ENCODE measurements around the gene RMRP. TPM values are rescaled to one million over a fixed set of nuclear protein-coding genes. Genes with fewer than 3 reads are reported as not detected.

The RMRP gene
- total RNA-seq, 2 donors from 2014 or later = 5,353 to 9,709 TPM

GRCh38 chr9:35669331-35670145 lies 11.7 kb upstream of the RMRP start:
- ATAC-seq (replicated peaks in 1 of 2) (no peak), DNase-seq (no peak)
- peaks cover 5% of the 10 kb centered on the region in 2 donors for H3K9me3 Mint-ChIP-seq
- H3K27me3 Mint-ChIP-seq (ENCODE audit: low read depth) = peaks cover 8% of the 10 kb centered on the region
- no peak overlapping the region for H3K4me3 Mint-ChIP-seq
- H3K36me3 Mint-ChIP-seq (ENCODE audit: insufficient read depth in 2 of 2) = no peaks in the 10 kb centered on the region
- H3K27ac Mint-ChIP-seq = no peak overlapping the region
- peaks cover 14% of the 10 kb centered on the region for H3K4me1 Mint-ChIP-seq (ENCODE audit: low read depth)

- peaks cover 30% of the 10 kb centered on the region for H3K4me1 Mint-ChIP-seq (ENCODE audit: low read depth)
- no peak for ATAC-seq (replicated peaks in 1 of 2)
These were observed 10.1 kb upstream of the RMRP start for GRCh38 chr9:35667939-35668338.

DNA sequence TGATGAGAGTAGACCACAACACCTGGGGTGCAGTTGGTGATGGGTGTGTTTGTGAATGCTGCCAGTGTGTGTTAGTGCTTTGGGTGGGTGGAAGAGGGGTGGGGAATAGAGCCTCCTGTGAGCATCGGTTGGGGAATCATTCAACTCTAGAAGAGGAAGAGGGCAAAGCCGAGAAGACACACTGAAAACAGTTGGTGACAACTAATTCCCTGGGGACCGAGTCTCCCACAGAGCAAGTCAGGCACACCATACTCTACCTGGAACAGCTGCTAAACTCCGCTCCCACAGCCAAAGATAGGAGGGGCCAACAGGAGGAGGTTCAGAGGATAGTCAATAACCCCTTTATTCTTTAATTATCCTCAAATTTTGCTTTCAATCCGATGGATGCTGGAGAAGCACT lies 8.7 kb upstream of the RMRP start:
- Mint-ChIP-seq H3K9me3 (peaks cover 5% of the 10 kb centered on the region in 2 donors), H3K27ac (no peak overlapping the region), H3K36me3 (ENCODE audit: insufficient read depth in 2 of 2) (peaks cover 0 to 6% of the 10 kb centered on the region in 2 donors), H3K27me3 (ENCODE audit: low read depth) (no peaks in the 10 kb centered on the region), H3K4me1 (ENCODE audit: low read depth) (peaks cover 44% of the 10 kb centered on the region), H3K4me3 (no peak overlapping the region)
- no peak for DNase-seq
- no peak for ATAC-seq (replicated peaks in 1 of 2)

More at GRCh38 chr9:35667939-35668338, 10.1 kb upstream of the RMRP start:
- Mint-ChIP-seq H3K9me3 (peaks cover 5% of the 10 kb centered on the region in 2 donors), H3K36me3 (ENCODE audit: insufficient read depth in 2 of 2) (no peaks in the 10 kb centered on the region), H3K4me3 (no peak overlapping the region), H3K27ac (no peak overlapping the region), H3K27me3 (ENCODE audit: low read depth) (no peaks in the 10 kb centered on the region)
- DNase-seq = no peak

DNA sequence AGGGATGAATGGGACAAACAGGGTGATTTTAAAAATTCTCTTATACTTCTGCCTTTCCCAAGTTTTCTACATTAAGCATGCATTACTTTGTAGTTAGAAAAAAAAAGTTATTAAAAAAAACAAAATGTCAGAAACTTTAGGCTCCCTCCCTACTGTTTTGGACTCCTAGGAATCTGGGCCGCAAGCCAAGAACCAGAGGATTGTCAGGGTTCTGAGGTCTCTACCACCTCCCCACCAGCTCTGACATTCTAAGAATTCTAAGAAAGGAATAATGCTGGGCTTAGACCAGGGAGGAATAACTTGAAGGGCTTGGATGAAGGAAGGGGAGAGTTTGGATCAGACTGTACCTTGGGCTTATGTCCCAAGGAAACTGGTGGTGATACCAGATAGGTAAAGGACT lies 8.2 kb upstream of the RMRP start:
- H3K4me3 Mint-ChIP-seq = peak overlapping the region; percentile 91 to 96

DNA sequence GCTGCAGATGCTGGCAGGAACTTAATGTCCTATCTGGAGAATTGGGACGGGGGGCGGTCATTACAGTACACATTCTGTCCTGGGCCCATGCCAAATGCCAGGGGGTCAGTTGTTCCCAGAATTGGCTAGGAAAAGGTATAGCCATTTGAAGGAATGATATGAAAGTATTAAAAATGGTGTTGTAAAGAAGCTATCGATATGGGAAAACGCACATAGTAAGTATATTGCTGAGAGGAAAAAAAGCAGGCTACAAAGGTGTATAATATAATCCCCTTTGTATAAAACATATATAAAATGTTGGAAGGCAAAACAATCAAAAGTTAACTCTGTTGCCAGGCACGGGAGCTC lies 7.6 kb upstream of the RMRP start:
- Mint-ChIP-seq H3K9me3 (peaks cover 5% of the 10 kb centered on the region in 2 donors), H3K4me1 (ENCODE audit: low read depth) (peaks cover 55% of the 10 kb centered on the region), H3K36me3 (ENCODE audit: insufficient read depth in 2 of 2) (peaks cover 0 to 6% of the 10 kb centered on the region in 2 donors), H3K27me3 (ENCODE audit: low read depth) (no peaks in the 10 kb centered on the region), H3K27ac (peak overlapping the region; percentile 86), H3K4me3 (peak overlapping the region; percentile 91 to 96)
- ATAC-seq (replicated peaks in 1 of 2) = no peak
- no peak for DNase-seq

More for the DNA sequence above, 8.2 kb upstream of the RMRP start:
- peaks cover 49% of the 10 kb centered on the region for H3K4me1 Mint-ChIP-seq (ENCODE audit: low read depth)
- ATAC-seq (replicated peaks in 1 of 2) = no peak
- no peak overlapping the region for H3K27ac Mint-ChIP-seq
- no peaks in the 10 kb centered on the region for H3K27me3 Mint-ChIP-seq (ENCODE audit: low read depth)
- H3K36me3 Mint-ChIP-seq (ENCODE audit: insufficient read depth in 2 of 2) = peaks cover 0 to 6% of the 10 kb centered on the region in 2 donors
- H3K9me3 Mint-ChIP-seq = peaks cover 5% of the 10 kb centered on the region in 2 donors
- no peak for DNase-seq

- ATAC-seq (replicated peaks in 1 of 2) (peak; percentile 90 to 94), DNase-seq (peak; percentile 81 to 88)
- peak within 1 kb of the TSS; percentile 91 to 96 for H3K4me3 Mint-ChIP-seq
- H3K36me3 Mint-ChIP-seq (ENCODE audit: insufficient read depth in 2 of 2) = peaks cover 2 to 6% of the 10 kb centered on the region in 2 donors
- H3K4me1 Mint-ChIP-seq (ENCODE audit: low read depth) = peaks cover 61% of the 10 kb centered on the region
- no peaks in the 10 kb centered on the region for H3K27me3 Mint-ChIP-seq (ENCODE audit: low read depth)
- H3K9me3 Mint-ChIP-seq = peaks cover 5% of the 10 kb centered on the region in 2 donors
- H3K27ac Mint-ChIP-seq = peak within 1 kb of the TSS; percentile 86
These were observed 7.0 kb upstream of the RMRP start, which contains the start of gene ARHGEF39 for GRCh38 chr9:35664531-35665470. Gene ARHGEF39, minus strand, starts transcription at chr9:35665195. Its CDS starts 26 bp downstream, at chr9:35665169.

- peak overlapping the region; percentile 33 to 52 for H3K4me3 Mint-ChIP-seq
- DNase-seq = no peak
- no peak for ATAC-seq (replicated peaks in 1 of 2)
- H3K27ac Mint-ChIP-seq = peak overlapping the region; percentile 53
- H3K27me3 Mint-ChIP-seq (ENCODE audit: low read depth) = no peaks in the 10 kb centered on the region
- peaks cover 0 to 2% of the 10 kb centered on the region in 2 donors for H3K9me3 Mint-ChIP-seq
- peaks cover 79% of the 10 kb centered on the region for H3K4me1 Mint-ChIP-seq (ENCODE audit: low read depth)
- H3K36me3 Mint-ChIP-seq (ENCODE audit: insufficient read depth in 2 of 2) = peaks cover 4 to 9% of the 10 kb centered on the region in 2 donors
These were observed 4.6 kb upstream of the RMRP start for GRCh38 chr9:35662437-35662836.

GRCh38 chr9:35661756-35662350 lies 4.0 kb upstream of the RMRP start:
- Mint-ChIP-seq H3K27me3 (ENCODE audit: low read depth) (peaks cover 4% of the 10 kb centered on the region), H3K4me3 (peak overlapping the region in 1 of 2 donors; percentile 52), H3K27ac (peak overlapping the region; percentile 53), H3K36me3 (ENCODE audit: insufficient read depth in 2 of 2) (peaks cover 4 to 9% of the 10 kb centered on the region in 2 donors), H3K9me3 (no peaks in the 10 kb centered on the region), H3K4me1 (ENCODE audit: low read depth) (peaks cover 85% of the 10 kb centered on the region)
- DNase-seq = no peak
- ATAC-seq (replicated peaks in 1 of 2) = no peak

DNA sequence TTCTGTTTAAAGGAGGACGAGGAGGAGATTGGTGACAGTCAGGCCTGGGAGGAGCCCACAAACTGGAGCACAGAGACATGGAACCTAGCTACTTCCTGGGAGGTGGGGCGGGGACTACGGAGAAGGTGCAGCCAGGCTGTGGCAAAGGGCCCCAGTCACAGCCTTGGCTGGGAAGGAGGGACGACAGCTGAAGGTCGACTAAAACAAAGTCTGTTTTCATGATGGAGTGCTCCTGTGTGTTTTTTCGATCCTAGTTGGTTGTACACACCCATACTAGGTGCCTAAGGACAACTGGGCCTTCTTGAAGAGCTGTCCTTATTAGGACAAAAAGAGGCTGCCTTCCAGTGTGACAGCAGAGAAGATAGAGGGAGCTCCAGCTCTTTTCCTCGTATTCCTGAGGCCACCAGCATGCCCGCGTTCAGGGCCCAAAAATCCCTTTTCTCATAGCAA lies 3.2 kb upstream of the RMRP start:
- no peak for ATAC-seq (replicated peaks in 1 of 2)
- DNase-seq = no peak
- Mint-ChIP-seq H3K4me1 (ENCODE audit: low read depth) (peaks cover 90% of the 10 kb centered on the region), H3K27me3 (ENCODE audit: low read depth) (peaks cover 4% of the 10 kb centered on the region), H3K4me3 (peak overlapping the region in 1 of 2 donors; percentile 51), H3K36me3 (ENCODE audit: insufficient read depth in 2 of 2) (peaks cover 4 to 9% of the 10 kb centered on the region in 2 donors), H3K9me3 (no peaks in the 10 kb centered on the region), H3K27ac (no peak overlapping the region)

GRCh38 chr9:35659340-35659739 lies 1.5 kb upstream of the RMRP start:
- peaks cover 4 to 9% of the 10 kb centered on the region in 2 donors for H3K36me3 Mint-ChIP-seq (ENCODE audit: insufficient read depth in 2 of 2)
- peak overlapping the region; percentile 91 to 93 for H3K4me3 Mint-ChIP-seq
- peaks cover 80% of the 10 kb centered on the region for H3K4me1 Mint-ChIP-seq (ENCODE audit: low read depth)
- DNase-seq = no peak
- no peak for ATAC-seq (replicated peaks in 1 of 2)
- H3K9me3 Mint-ChIP-seq = no peaks in the 10 kb centered on the region
- peaks cover 4% of the 10 kb centered on the region for H3K27me3 Mint-ChIP-seq (ENCODE audit: low read depth)
- peak overlapping the region; percentile 87 for H3K27ac Mint-ChIP-seq

DNA sequence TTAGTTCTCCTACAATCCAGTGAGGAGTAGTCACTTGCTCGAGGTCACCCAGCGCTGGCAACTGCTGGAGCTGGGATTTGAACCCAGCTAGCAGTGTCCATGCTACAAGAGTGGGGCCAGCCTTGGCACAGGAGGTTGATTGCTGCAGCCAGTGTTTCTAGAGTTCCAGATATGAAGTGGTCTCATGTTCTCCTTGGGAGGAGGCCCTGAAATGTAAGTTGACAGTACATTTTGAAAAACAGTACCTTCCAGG lies 1.1 kb upstream of the RMRP start:
- ATAC-seq (replicated peaks in 1 of 2) (no peak), DNase-seq (no peak)
- peaks cover 4 to 9% of the 10 kb centered on the region in 2 donors for H3K36me3 Mint-ChIP-seq (ENCODE audit: insufficient read depth in 2 of 2)
- H3K9me3 Mint-ChIP-seq = no peaks in the 10 kb centered on the region
- peak overlapping the region; percentile 91 to 93 for H3K4me3 Mint-ChIP-seq
- peaks cover 4% of the 10 kb centered on the region for H3K27me3 Mint-ChIP-seq (ENCODE audit: low read depth)
- peaks cover 76% of the 10 kb centered on the region for H3K4me1 Mint-ChIP-seq (ENCODE audit: low read depth)
- peak overlapping the region; percentile 87 for H3K27ac Mint-ChIP-seq

GRCh38 chr9:35658137-35658967 lies 533 bp upstream of the RMRP start, which contains the start of gene CCDC107:
Gene CCDC107, plus strand, starts transcription at chr9:35658292. Its CDS starts 88 bp downstream, at chr9:35658380.
- H3K4me3 Mint-ChIP-seq = peak within 1 kb of the TSS; percentile 91 to 93
- peak within 1 kb of the TSS; percentile 100 for H3K27ac Mint-ChIP-seq
- no peaks in the 10 kb centered on the region for H3K9me3 Mint-ChIP-seq
- peaks cover 4% of the 10 kb centered on the region for H3K27me3 Mint-ChIP-seq (ENCODE audit: low read depth)
- H3K36me3 Mint-ChIP-seq (ENCODE audit: insufficient read depth in 2 of 2) = peaks cover 4 to 9% of the 10 kb centered on the region in 2 donors
- ATAC-seq (replicated peaks in 1 of 2) (peak; percentile 66 to 72), DNase-seq (peak; percentile 86 to 90)
- H3K4me1 Mint-ChIP-seq (ENCODE audit: low read depth) = peaks cover 74% of the 10 kb centered on the region

All from activated T-cell treated with anti-CD3 and anti-CD28 coated beads, Interleukin-2, amount 50 U/mL, for 72 hours (primary cell).